HCT116 (cell line): ENCODE measurements around the gene SLC5A10. TPM values are rescaled to one million over a fixed set of nuclear protein-coding genes. Genes with fewer than 3 reads are reported as not detected.

Experiments used
- ATAC-seq: fragments of 200-7000 bp; cut with Tn5 transposase; 2 replicates; pipeline ENCODE4 v1.9.1; 2020; ENCODE audit warnings: mild to moderate bottlenecking, moderate library complexity
- BruUV-seq: library from RNA; stranded (reverse); fragments of 400-500 nt; replicated peaks from 2 replicates; lab custom pipeline; 2021; lab: Mats Ljungman, UMichigan
- CTCF ChIA-PET: fragments of 300-600 bp; sonication (Branson Sonifier 250); formaldehyde crosslinking; loops from one replicate; lab custom pipeline; 2021; ENCODE audit warnings: antibody characterized with exemption; lab: Charles Lee
- POLR2A ChIA-PET: fragments of 300-600, 350-600 bp; sonication (Branson Sonifier 250); formaldehyde crosslinking; loops from one replicate; lab custom pipeline; 2021; ENCODE audit warnings: antibody characterized with exemption; lab: Charles Lee
- RAD21 ChIA-PET, 2 experiments: fragments of 300-600 bp; sonication (Branson Sonifier 250); formaldehyde crosslinking; loops; one replicate each; lab custom pipeline; 2023; ENCODE audit warnings: low total read pairs in 2 of 2; ENCODE audit not compliant: uncharacterized antibody in 2 of 2, unreplicated experiment in 2 of 2, low non-redundant PET in 1 of 2; lab: Charles Lee
- DNase-seq: peaks from one replicate; pipeline ENCODE4 v3.0.0-alpha.2; 2010; ENCODE audit warnings: low read depth, low spot score
- H2AFZ ChIP-seq: fragments of 200-600 bp; shearing (Covaris generic), sonication (generic); 2 replicates; pipeline ENCODE4 v1.6.1; 2017; ENCODE audit warnings: low read depth, mixed run types, mixed read lengths, antibody characterized with exemption, low read length; ENCODE audit not compliant: poor library complexity, severe bottlenecking
- H3K27ac ChIP-seq: 2 replicates; pipeline ENCODE4 v1.5.1; 2012; ENCODE audit warnings: low read depth, low read length
- H3K27me3 ChIP-seq: fragments of 200-600 bp; sonication (generic); 2 replicates; pipeline ENCODE4 v1.6.1; 2016; ENCODE audit warnings: mixed run types, low read length, mixed read lengths; ENCODE audit not compliant: insufficient read depth
- H3K36me3 ChIP-seq, 2 experiments: fragments of 200-500 bp in 1 of 2; fragments of 200-600 bp in 1 of 2; sonication (Bioruptor generic) in 1 of 2; sonication (generic) in 1 of 2; 2 replicates each; pipeline versions ENCODE4 v1.5.1 to v1.6.1; 2014 to 2016; ENCODE audit warnings: low read length in 2 of 2, inconsistent platforms in 1 of 2, mixed read lengths in 1 of 2, mixed run types in 1 of 2; ENCODE audit not compliant: insufficient read depth in 2 of 2, control insufficient read depth in 1 of 2
- H3K4me1 ChIP-seq, 2 experiments: fragments of 200-600 bp in 1 of 2; sonication (generic) in 1 of 2; 2 replicates each; pipeline versions ENCODE4 v1.5.1 to v1.6.1; 2012 to 2017; ENCODE audit warnings: low read length in 2 of 2, inconsistent platforms in 1 of 2, mild to moderate bottlenecking in 1 of 2, mixed read lengths in 1 of 2, mixed run types in 1 of 2, moderate library complexity in 1 of 2; ENCODE audit not compliant: insufficient read depth in 2 of 2, control insufficient read depth in 1 of 2
- H3K4me2 ChIP-seq: fragments of 200-600 bp; sonication (generic); 2 replicates; pipeline ENCODE4 v1.6.1; 2017; ENCODE audit warnings: mixed run types, low read length, mixed read lengths
- H3K4me3 ChIP-seq, 2 experiments: fragments of 200-600 bp in 1 of 2; sonication (generic) in 1 of 2; replicated peaks in 1 of 2; 2 replicates each; pipeline ENCODE4 v1.5.1; 2011 to 2016; ENCODE audit warnings: low read length in 2 of 2, control low read depth in 1 of 2, low read depth in 1 of 2, mild to moderate bottlenecking in 1 of 2, mixed read lengths in 1 of 2, mixed run types in 1 of 2
- H3K79me2 ChIP-seq: fragments of 200-600 bp; sonication (generic); 2 replicates; pipeline ENCODE4 v1.6.1; 2017; ENCODE audit warnings: mild to moderate bottlenecking, mixed run types, low read length, moderate library complexity, mixed read lengths; ENCODE audit not compliant: insufficient read depth
- H3K9ac ChIP-seq: fragments of 200-600 bp; sonication (generic); 2 replicates; pipeline ENCODE4 v1.6.1; 2016; ENCODE audit warnings: low read length, mixed read lengths
- H3K9me2 ChIP-seq: fragments of 200-600 bp; sonication (generic), shearing (Covaris generic); 2 replicates; pipeline ENCODE4 v1.6.1; 2017; ENCODE audit warnings: mixed run types, mild to moderate bottlenecking, moderate library complexity; ENCODE audit not compliant: insufficient read depth
- H3K9me3 ChIP-seq, 2 experiments: fragments of 200-500 bp in 1 of 2; fragments of 200-600 bp in 1 of 2; sonication (Bioruptor generic) in 1 of 2; sonication (generic) in 1 of 2; 2 replicates each; pipeline ENCODE4 v1.6.1; 2014 to 2017; ENCODE audit warnings: low read length in 2 of 2, mixed read lengths in 2 of 2, inconsistent platforms in 1 of 2, low read depth in 1 of 2, mild to moderate bottlenecking in 1 of 2, mixed run types in 1 of 2, moderate library complexity in 1 of 2; ENCODE audit not compliant: control insufficient read depth in 1 of 2, insufficient read depth in 1 of 2
- H4K20me1 ChIP-seq: fragments of 200-600 bp; sonication (generic), shearing (Covaris generic); 2 replicates; pipeline ENCODE4 v1.6.1; 2017; ENCODE audit warnings: mixed run types, mild to moderate bottlenecking, moderate library complexity; ENCODE audit not compliant: insufficient read depth
- CBX3 ChIP-seq: IDR thresholded peaks from 2 replicates; pipeline ENCODE4 v1.6.1; 2012; ENCODE audit warnings: low read depth
- CEBPB ChIP-seq: IDR thresholded peaks from 2 replicates; pipeline ENCODE4 v1.6.1; 2012; ENCODE audit warnings: low read depth
- EGR1 ChIP-seq: IDR thresholded peaks from 2 replicates; pipeline ENCODE4 v1.6.1; 2012; ENCODE audit warnings: low read depth
- FOSL1 ChIP-seq: IDR thresholded peaks from 2 replicates; pipeline ENCODE4 v1.6.1; 2012; ENCODE audit warnings: low read depth
- POLR2A ChIP-seq: IDR thresholded peaks from 2 replicates; pipeline ENCODE4 v1.7.0; 2011; ENCODE audit warnings: borderline replicate concordance; ENCODE audit not compliant: insufficient read depth, insufficient read length; ENCODE audit errors: extremely low read depth
- SRF ChIP-seq: IDR thresholded peaks from 2 replicates; pipeline ENCODE4 v1.6.1; 2012; ENCODE audit warnings: low read depth
- ZFX ChIP-seq: fragments of 450-650 bp; IDR thresholded peaks from 2 replicates; pipeline ENCODE4 v1.6.1; 2017
- intact Hi-C: fragments of 100-400 bp; cut with micrococcal nuclease; formaldehyde crosslinking; loops from 2 replicates; pipeline ENCODE4 v1.10.0; 2022
- total RNA-seq: library from RNA; stranded (reverse); gene quantifications from one replicate; pipeline ENCODE4 v1.2.1, GENCODE V29; 2021; ENCODE audit not compliant: unreplicated experiment
- TF ChIP-seq, protein P1 (sequence below): IDR thresholded peaks from 2 replicates; pipeline ENCODE4 v1.6.1; 2012; ENCODE audit warnings: low read depth
- TF ChIP-seq, protein P2 (sequence below): IDR thresholded peaks from 2 replicates; pipeline ENCODE4 v1.6.1; 2011; ENCODE audit warnings: mild to moderate bottlenecking, low read length, moderate library complexity; ENCODE audit not compliant: insufficient replicate concordance; ENCODE audit errors: extremely low read depth
- TF ChIP-seq, protein P3 (sequence below): IDR thresholded peaks from 2 replicates; pipeline ENCODE4 v1.6.1; 2012

Gene SLC5A10
- total RNA-seq, 1 experiment from 2014 or later: not detected

DNA sequence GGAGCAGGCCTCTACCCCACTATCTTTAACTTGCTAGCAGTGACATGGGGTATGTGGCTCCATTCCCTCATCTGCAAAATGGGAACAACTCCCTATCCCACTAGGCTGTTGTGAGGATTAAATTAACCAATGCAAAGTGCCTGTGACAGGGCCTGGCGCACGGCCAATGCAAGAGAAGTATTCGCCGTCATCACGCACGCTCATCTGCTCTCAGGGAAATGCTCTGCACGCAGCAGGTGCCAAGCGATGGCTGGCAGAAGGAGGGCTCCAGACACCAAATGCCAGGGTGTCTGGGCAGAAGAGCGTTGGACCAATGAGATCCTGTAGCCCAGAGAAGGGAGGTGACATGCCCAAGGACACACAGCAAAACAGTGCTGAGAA is 35.3 kb downstream of the SLC5A10 start:
- CTCF ChIA-PET: no interaction called here
- RAD21 ChIA-PET: no interaction called here
- ATAC-seq (no peak), DNase-seq (no peak)
- Histone ChIP-seq H3K79me2 (peaks cover 38% of the 10 kb centered on the region; the same call in 1 of the 2 replicates), H3K4me3 (no peak overlapping the region), H3K36me3 (peaks cover 18 to 23% of the 10 kb centered on the region in 2 experiments; a peak in 3 of 4 replicates), H3K27me3 (no peaks in the 10 kb centered on the region), H3K9ac (no peak overlapping the region), H3K27ac (no peak overlapping the region), H3K4me1 (peaks cover 10 to 16% of the 10 kb centered on the region in 2 experiments), H3K4me2 (no peak overlapping the region), H2AFZ (no peak overlapping the region), H4K20me1 (no peaks in the 10 kb centered on the region), H3K9me3 (no peaks in the 10 kb centered on the region), H3K9me2 (no peaks in the 10 kb centered on the region)
- TF ChIP-seq SRF (no peak), CBX3 (no peak), POLR2A (no peak), FOSL1 (no peak), EGR1 (no peak), CEBPB (no peak), ZFX (no peak)
- TF ChIP-seq, protein P1, sequence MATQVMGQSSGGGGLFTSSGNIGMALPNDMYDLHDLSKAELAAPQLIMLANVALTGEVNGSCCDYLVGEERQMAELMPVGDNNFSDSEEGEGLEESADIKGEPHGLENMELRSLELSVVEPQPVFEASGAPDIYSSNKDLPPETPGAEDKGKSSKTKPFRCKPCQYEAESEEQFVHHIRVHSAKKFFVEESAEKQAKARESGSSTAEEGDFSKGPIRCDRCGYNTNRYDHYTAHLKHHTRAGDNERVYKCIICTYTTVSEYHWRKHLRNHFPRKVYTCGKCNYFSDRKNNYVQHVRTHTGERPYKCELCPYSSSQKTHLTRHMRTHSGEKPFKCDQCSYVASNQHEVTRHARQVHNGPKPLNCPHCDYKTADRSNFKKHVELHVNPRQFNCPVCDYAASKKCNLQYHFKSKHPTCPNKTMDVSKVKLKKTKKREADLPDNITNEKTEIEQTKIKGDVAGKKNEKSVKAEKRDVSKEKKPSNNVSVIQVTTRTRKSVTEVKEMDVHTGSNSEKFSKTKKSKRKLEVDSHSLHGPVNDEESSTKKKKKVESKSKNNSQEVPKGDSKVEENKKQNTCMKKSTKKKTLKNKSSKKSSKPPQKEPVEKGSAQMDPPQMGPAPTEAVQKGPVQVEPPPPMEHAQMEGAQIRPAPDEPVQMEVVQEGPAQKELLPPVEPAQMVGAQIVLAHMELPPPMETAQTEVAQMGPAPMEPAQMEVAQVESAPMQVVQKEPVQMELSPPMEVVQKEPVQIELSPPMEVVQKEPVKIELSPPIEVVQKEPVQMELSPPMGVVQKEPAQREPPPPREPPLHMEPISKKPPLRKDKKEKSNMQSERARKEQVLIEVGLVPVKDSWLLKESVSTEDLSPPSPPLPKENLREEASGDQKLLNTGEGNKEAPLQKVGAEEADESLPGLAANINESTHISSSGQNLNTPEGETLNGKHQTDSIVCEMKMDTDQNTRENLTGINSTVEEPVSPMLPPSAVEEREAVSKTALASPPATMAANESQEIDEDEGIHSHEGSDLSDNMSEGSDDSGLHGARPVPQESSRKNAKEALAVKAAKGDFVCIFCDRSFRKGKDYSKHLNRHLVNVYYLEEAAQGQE: no peak
- TF ChIP-seq, protein P2, sequence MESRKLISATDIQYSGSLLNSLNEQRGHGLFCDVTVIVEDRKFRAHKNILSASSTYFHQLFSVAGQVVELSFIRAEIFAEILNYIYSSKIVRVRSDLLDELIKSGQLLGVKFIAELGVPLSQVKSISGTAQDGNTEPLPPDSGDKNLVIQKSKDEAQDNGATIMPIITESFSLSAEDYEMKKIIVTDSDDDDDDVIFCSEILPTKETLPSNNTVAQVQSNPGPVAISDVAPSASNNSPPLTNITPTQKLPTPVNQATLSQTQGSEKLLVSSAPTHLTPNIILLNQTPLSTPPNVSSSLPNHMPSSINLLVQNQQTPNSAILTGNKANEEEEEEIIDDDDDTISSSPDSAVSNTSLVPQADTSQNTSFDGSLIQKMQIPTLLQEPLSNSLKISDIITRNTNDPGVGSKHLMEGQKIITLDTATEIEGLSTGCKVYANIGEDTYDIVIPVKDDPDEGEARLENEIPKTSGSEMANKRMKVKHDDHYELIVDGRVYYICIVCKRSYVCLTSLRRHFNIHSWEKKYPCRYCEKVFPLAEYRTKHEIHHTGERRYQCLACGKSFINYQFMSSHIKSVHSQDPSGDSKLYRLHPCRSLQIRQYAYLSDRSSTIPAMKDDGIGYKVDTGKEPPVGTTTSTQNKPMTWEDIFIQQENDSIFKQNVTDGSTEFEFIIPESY: no peak
- TF ChIP-seq, protein P3, sequence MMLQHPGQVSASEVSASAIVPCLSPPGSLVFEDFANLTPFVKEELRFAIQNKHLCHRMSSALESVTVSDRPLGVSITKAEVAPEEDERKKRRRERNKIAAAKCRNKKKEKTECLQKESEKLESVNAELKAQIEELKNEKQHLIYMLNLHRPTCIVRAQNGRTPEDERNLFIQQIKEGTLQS: no peak
- POLR2A ChIA-PET: no interaction called here
- BruUV-seq: no TSS peak
- intact Hi-C loops: no loop called here
